ENCODE results near the gene HNRNPUL2. TPM values are rescaled to one million over a fixed set of nuclear protein-coding genes. Genes with fewer than 3 reads are reported as not detected.
A peak's percentile ranks its signal among the peaks of the same experiment; 100 is the strongest.
"Not testable (repeated sequence)": the region's sequence is repeated elsewhere in the genome, so short reads cannot be mapped to it uniquely, and the experiment has no call there.

The HNRNPUL2 gene
- total RNA-seq, 1 donor from 2014 or later: 61.5 TPM

DNA sequence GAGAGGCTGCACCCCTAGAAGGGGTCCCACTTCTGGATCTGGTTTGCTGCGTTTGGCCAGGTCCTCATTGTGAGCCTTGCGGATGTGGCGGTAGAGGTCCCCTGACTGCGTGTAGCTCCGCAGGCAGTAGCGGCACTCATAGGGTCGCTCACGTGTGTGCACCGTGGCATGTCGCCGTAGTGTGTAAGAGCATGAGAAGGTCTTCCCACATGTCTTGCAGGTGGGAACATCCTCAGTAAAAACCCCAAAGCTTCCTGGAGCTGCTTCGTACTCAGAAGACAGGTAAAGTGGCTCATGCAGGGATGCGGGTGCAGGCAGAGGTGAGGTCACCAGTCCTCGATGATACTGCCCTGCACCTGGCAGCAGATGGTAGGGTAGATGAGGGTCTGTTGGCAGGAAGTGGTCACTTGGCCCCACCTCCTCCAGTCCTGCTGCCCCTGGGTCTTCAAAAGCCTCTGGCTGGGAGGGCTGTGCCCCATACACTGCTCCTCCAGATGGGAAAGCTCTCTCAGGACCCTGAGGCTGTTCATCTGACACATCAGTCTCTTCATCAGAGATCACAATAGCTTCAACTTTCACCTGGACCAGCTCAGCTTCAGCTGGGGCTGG lies 25.0 kb upstream of the HNRNPUL2 start:
- Mint-ChIP-seq H3K27ac (peak overlapping the region; percentile 79), H3K9me3 (no peaks in the 10 kb centered on the region), H3K4me3 (no peak overlapping the region), H3K36me3 (peaks cover 13% of the 10 kb centered on the region), H3K27me3 (ENCODE audit: low read depth) (no peaks in the 10 kb centered on the region), H3K4me1 (peaks cover 20% of the 10 kb centered on the region)
- TF ChIP-seq, protein P1, sequence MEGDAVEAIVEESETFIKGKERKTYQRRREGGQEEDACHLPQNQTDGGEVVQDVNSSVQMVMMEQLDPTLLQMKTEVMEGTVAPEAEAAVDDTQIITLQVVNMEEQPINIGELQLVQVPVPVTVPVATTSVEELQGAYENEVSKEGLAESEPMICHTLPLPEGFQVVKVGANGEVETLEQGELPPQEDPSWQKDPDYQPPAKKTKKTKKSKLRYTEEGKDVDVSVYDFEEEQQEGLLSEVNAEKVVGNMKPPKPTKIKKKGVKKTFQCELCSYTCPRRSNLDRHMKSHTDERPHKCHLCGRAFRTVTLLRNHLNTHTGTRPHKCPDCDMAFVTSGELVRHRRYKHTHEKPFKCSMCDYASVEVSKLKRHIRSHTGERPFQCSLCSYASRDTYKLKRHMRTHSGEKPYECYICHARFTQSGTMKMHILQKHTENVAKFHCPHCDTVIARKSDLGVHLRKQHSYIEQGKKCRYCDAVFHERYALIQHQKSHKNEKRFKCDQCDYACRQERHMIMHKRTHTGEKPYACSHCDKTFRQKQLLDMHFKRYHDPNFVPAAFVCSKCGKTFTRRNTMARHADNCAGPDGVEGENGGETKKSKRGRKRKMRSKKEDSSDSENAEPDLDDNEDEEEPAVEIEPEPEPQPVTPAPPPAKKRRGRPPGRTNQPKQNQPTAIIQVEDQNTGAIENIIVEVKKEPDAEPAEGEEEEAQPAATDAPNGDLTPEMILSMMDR (IDR thresholded peaks at IDR 0.05; ENCODE audit: unreplicated experiment): no peak
- no peak for DNase-seq (ENCODE audit: low spot score in 2 of 2, unreplicated experiment in 2 of 2)

DNA sequence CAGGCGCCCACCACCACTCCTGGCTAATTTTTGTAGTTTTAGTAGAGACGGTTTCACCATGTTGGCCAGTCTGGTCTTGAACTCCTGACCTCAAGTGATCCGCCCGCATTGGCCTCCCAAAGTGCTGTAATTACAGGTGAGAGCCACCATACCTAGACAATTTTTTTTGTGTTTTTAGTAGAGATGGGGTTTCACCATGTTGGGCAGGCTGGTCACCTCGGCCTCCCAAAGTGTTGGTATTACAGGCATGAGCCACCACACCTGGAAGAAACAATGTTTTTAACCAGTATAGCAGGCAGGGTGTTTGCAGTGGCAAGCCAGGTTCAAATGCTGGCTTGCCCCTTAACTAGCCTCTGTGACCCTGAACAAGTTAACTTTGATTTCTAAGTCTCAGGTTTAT lies 22.7 kb upstream of the HNRNPUL2 start:
- not testable (repeated sequence) for H3K27ac Mint-ChIP-seq; H3K9me3 Mint-ChIP-seq; H3K27me3 Mint-ChIP-seq (ENCODE audit: low read depth); H3K4me3 Mint-ChIP-seq; DNase-seq (ENCODE audit: low spot score in 2 of 2, unreplicated experiment in 2 of 2)
- H3K36me3 Mint-ChIP-seq: peaks cover 13% of the 10 kb centered on the region
- peaks cover 20% of the 10 kb centered on the region for H3K4me1 Mint-ChIP-seq

DNA sequence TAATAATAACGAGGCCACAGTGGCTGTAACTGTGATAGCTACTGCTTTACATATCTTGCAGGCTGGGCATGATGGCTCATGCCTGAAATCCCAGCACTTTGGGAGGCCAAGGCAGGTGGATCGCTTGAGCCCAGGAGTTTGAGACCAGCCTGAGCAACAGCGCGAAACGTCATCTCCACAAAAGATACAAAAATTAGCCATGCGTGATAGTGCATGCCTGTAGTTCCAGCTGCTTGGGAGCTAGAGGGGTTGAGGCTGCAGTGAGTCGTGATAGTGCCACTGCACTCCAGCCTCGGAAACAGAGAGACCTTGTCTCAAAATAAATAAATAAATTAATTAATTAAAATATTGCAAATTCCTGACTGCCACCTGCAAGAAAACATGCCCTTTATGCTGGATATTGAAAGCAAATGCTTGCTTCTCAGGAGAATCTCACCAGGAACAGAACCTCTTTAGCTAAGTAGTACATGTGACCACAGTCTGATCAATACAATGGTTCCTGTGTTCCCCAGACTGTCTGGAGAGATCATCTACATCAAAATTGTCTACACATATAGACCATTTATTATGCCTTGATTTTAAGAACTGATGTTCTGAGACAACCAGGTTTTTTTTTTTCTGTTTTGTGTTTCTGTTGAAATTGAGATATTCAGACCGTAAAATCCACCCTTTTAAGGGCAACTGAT lies 20.4 kb upstream of the HNRNPUL2 start:
- DNase-seq (ENCODE audit: low spot score in 2 of 2, unreplicated experiment in 2 of 2): no peak
- H3K4me1 Mint-ChIP-seq: peaks cover 11% of the 10 kb centered on the region
- TF ChIP-seq, protein P1 (IDR thresholded peaks at IDR 0.05; ENCODE audit: unreplicated experiment): no peak
- peaks cover 13% of the 10 kb centered on the region for H3K36me3 Mint-ChIP-seq
- H3K4me3 Mint-ChIP-seq: no peak overlapping the region
- H3K27ac Mint-ChIP-seq: peak overlapping the region; percentile 77
- H3K9me3 Mint-ChIP-seq: no peaks in the 10 kb centered on the region
- H3K27me3 Mint-ChIP-seq (ENCODE audit: low read depth): no peaks in the 10 kb centered on the region

DNA sequence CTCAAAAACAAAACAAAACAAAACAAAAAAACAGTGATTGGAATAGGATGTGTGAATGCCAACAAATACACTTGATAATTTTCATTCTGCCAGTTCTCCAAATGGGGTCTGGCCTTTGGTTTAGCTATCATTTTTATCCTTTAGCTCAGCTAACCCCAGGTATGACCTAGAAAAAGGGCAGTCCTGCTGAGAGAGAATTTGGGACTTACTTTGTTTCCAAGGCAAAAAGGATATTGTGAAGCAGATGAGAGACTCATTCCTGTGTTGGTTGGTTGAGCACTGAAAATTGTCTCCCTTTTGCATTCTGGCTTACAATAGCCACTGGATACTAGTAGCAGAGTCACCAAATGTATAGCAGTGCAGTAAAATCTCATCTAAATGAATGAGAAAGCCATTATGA lies 9.9 kb upstream of the HNRNPUL2 start:
- H3K36me3 Mint-ChIP-seq: peaks cover 25% of the 10 kb centered on the region

DNA sequence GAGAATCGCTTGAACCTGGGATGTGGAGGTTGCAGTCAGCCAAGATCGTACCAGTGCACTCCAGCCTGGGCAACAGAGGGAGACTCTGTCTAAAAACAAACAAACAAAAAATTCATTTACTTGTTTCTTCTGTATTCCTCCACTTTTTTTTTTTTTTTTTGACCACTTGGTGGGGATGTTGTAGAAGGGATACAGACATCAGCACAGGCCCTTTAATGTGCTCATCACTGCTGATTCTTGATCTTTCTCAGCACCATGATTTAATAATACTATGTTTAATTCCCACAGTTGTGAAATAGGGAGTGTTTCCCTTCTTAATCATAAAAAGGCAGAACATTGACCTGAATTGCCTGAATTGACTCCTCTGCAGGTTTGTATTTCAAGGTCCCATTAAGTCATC lies 5.6 kb upstream of the HNRNPUL2 start:
- TF ChIP-seq, protein P1 (IDR thresholded peaks at IDR 0.05; ENCODE audit: unreplicated experiment): no peak
- no peaks in the 10 kb centered on the region for H3K9me3 Mint-ChIP-seq
- H3K4me1 Mint-ChIP-seq: peaks cover 18% of the 10 kb centered on the region
- no peaks in the 10 kb centered on the region for H3K27me3 Mint-ChIP-seq (ENCODE audit: low read depth)
- H3K36me3 Mint-ChIP-seq: peaks cover 12% of the 10 kb centered on the region
- H3K27ac Mint-ChIP-seq: no peak overlapping the region
- no peak overlapping the region for H3K4me3 Mint-ChIP-seq
- no peak for DNase-seq (ENCODE audit: low spot score in 2 of 2, unreplicated experiment in 2 of 2)

More for the DNA sequence above, 9.9 kb upstream of the HNRNPUL2 start:
- H3K4me1 Mint-ChIP-seq: no peaks in the 10 kb centered on the region
- no peak overlapping the region for H3K4me3 Mint-ChIP-seq
- H3K27me3 Mint-ChIP-seq (ENCODE audit: low read depth): no peaks in the 10 kb centered on the region
- H3K27ac Mint-ChIP-seq: no peak overlapping the region
- H3K9me3 Mint-ChIP-seq: no peaks in the 10 kb centered on the region
- DNase-seq (ENCODE audit: low spot score in 2 of 2, unreplicated experiment in 2 of 2): no peak
- TF ChIP-seq, protein P1 (IDR thresholded peaks at IDR 0.05; ENCODE audit: unreplicated experiment): no peak

DNA sequence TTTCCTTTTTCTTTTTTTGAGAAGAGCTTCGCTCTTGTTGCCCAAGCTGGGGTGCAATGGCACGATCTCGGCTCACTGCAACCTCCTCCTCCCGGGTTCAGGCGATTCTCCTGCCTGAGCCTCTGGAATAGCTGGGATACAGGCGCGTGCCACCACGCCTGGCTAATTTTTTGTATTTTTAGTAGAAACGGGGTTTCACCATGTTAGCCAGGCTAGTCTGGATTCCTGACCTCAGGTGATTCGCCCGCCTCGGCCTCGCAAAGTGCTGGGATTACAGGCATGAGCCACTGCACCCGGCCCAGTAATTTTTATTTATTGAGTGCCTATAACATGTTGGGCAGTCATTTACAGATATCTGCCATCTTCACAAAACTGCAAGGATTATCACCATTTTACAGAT lies 2.8 kb upstream of the HNRNPUL2 start:
- not testable (repeated sequence) for DNase-seq (ENCODE audit: low spot score in 2 of 2, unreplicated experiment in 2 of 2); H3K9me3 Mint-ChIP-seq; H3K27me3 Mint-ChIP-seq (ENCODE audit: low read depth); H3K36me3 Mint-ChIP-seq
- H3K4me1 Mint-ChIP-seq: peaks cover 29% of the 10 kb centered on the region
- H3K4me3 Mint-ChIP-seq: peak overlapping the region; percentile 95
- H3K27ac Mint-ChIP-seq: peak overlapping the region; percentile 73
